ENCODE data around the gene RAB23. TPM values are rescaled to one million over a fixed set of nuclear protein-coding genes. Genes with fewer than 3 reads are reported as not detected.

RAB23 gene
- total RNA-seq, 1 donor from 2014 or later = 18.8 TPM

GRCh38 chr6:57216235-57217101 is 5.6 kb downstream of the RAB23 start:
- Histone ChIP-seq H3K27ac (ENCODE audit: low read depth, low read length) (no peak overlapping the region), H3K9me3 (ENCODE audit: control insufficient read depth in 3 of 3, low read length in 3 of 3) (no peaks in the 10 kb centered on the region), H3K27me3 (ENCODE audit: control insufficient read depth in 3 of 3, insufficient read depth in 3 of 3, low read length in 3 of 3) (no peaks in the 10 kb centered on the region), H3K9ac (ENCODE audit: low read depth in 1 of 3, low read length in 3 of 3) (no peak overlapping the region), H3K4me3 (ENCODE audit: low read length in 3 of 3) (no peak overlapping the region), H3K4me1 (ENCODE audit: control insufficient read depth in 3 of 3, insufficient read depth in 3 of 3, low read length in 3 of 3) (peaks cover 2 to 8% (median 5%) of the 10 kb centered on the region in 3 donors), H3K36me3 (ENCODE audit: control insufficient read depth in 3 of 3, insufficient read depth in 3 of 3, low read length in 3 of 3) (no peaks in the 10 kb centered on the region)

- Histone ChIP-seq H3K27me3 (ENCODE audit: control insufficient read depth in 3 of 3, insufficient read depth in 3 of 3, low read length in 3 of 3) (no peaks in the 10 kb centered on the region), H3K36me3 (ENCODE audit: control insufficient read depth in 3 of 3, insufficient read depth in 3 of 3, low read length in 3 of 3) (no peaks in the 10 kb centered on the region)
These were observed 6.8 kb downstream of the RAB23 start for GRCh38 chr6:57215260-57215659.

DNA sequence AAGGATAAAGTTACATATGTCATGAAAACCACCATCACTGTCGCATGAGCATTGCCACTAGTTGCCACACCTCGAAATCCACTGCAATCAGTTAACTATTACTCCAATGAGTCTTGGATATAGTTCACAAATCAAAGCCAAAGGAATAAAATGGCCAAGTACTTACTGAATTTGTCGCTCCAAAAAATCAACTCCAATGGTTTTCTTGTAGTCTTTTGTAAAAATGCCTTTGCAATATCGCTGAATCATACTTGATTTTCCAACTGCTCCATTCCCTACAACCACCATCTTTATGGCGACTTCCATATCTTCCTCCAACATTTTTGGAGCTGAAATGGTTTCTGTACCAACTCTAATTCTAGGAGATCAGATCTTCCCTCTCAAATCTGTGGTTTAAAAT is 12.0 kb downstream of the RAB23 start:
- Histone ChIP-seq H3K9me3 (ENCODE audit: control insufficient read depth in 3 of 3, low read length in 3 of 3) (no peaks in the 10 kb centered on the region), H3K9ac (ENCODE audit: low read depth in 1 of 3, low read length in 3 of 3) (no peak overlapping the region), H3K4me1 (ENCODE audit: control insufficient read depth in 3 of 3, insufficient read depth in 3 of 3, low read length in 3 of 3) (no peaks in the 10 kb centered on the region), H3K27ac (ENCODE audit: low read depth, low read length) (no peak overlapping the region), H3K36me3 (ENCODE audit: control insufficient read depth in 3 of 3, insufficient read depth in 3 of 3, low read length in 3 of 3) (no peaks in the 10 kb centered on the region), H3K4me3 (ENCODE audit: low read length in 3 of 3) (no peak overlapping the region), H3K27me3 (ENCODE audit: control insufficient read depth in 3 of 3, insufficient read depth in 3 of 3, low read length in 3 of 3) (no peaks in the 10 kb centered on the region)

More at GRCh38 chr6:57215260-57215659, 6.8 kb downstream of the RAB23 start:
- Histone ChIP-seq H3K9me3 (ENCODE audit: control insufficient read depth in 3 of 3, low read length in 3 of 3) (no peaks in the 10 kb centered on the region), H3K4me3 (ENCODE audit: low read length in 3 of 3) (no peak overlapping the region), H3K9ac (ENCODE audit: low read depth in 1 of 3, low read length in 3 of 3) (no peak overlapping the region), H3K4me1 (ENCODE audit: control insufficient read depth in 3 of 3, insufficient read depth in 3 of 3, low read length in 3 of 3) (peaks cover 0 to 3% (median 0%) of the 10 kb centered on the region in 3 donors), H3K27ac (ENCODE audit: low read depth, low read length) (no peak overlapping the region)

DNA sequence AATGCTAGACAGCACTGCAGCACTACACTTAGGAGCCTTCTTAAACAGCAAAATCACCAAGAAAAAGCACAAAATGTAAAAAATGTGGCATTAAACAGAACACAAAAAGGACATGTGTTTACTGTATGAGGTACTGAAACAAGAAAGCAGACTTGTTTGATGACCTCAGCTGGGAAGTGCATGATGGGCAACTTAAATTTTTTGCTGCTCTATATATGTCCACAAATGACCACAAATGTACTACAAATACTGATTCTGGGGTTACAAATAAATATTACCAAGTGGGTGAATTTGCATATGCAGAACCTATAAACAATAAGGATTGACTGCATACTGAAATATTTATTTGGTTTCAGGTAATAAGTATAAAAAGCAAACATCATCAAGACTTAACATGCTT is 13.1 kb downstream of the RAB23 start:
- Histone ChIP-seq H3K27ac (ENCODE audit: low read depth, low read length) (no peak overlapping the region), H3K9me3 (ENCODE audit: control insufficient read depth in 3 of 3, low read length in 3 of 3) (no peaks in the 10 kb centered on the region), H3K4me1 (ENCODE audit: control insufficient read depth in 3 of 3, insufficient read depth in 3 of 3, low read length in 3 of 3) (no peaks in the 10 kb centered on the region), H3K36me3 (ENCODE audit: control insufficient read depth in 3 of 3, insufficient read depth in 3 of 3, low read length in 3 of 3) (no peaks in the 10 kb centered on the region), H3K27me3 (ENCODE audit: control insufficient read depth in 3 of 3, insufficient read depth in 3 of 3, low read length in 3 of 3) (no peaks in the 10 kb centered on the region), H3K4me3 (ENCODE audit: low read length in 3 of 3) (no peak overlapping the region), H3K9ac (ENCODE audit: low read depth in 1 of 3, low read length in 3 of 3) (no peak overlapping the region)

- Histone ChIP-seq H3K36me3 (ENCODE audit: control insufficient read depth in 3 of 3, insufficient read depth in 3 of 3, low read length in 3 of 3) (no peaks in the 10 kb centered on the region), H3K27me3 (ENCODE audit: control insufficient read depth in 3 of 3, insufficient read depth in 3 of 3, low read length in 3 of 3) (no peaks in the 10 kb centered on the region), H3K9me3 (ENCODE audit: control insufficient read depth in 3 of 3, low read length in 3 of 3) (no peaks in the 10 kb centered on the region), H3K9ac (ENCODE audit: low read depth in 1 of 3, low read length in 3 of 3) (no peak overlapping the region), H3K4me3 (ENCODE audit: low read length in 3 of 3) (no peak overlapping the region), H3K4me1 (ENCODE audit: control insufficient read depth in 3 of 3, insufficient read depth in 3 of 3, low read length in 3 of 3) (no peaks in the 10 kb centered on the region), H3K27ac (ENCODE audit: low read depth, low read length) (no peak overlapping the region)
These were observed 14.2 kb downstream of the RAB23 start for GRCh38 chr6:57207872-57208271.

GRCh38 chr6:57207141-57207540 is 15.0 kb downstream of the RAB23 start:
- no peaks in the 10 kb centered on the region for H3K36me3 ChIP-seq (ENCODE audit: control insufficient read depth in 3 of 3, insufficient read depth in 3 of 3, low read length in 3 of 3)
- no peaks in the 10 kb centered on the region for H3K4me1 ChIP-seq (ENCODE audit: control insufficient read depth in 3 of 3, insufficient read depth in 3 of 3, low read length in 3 of 3)
- no peaks in the 10 kb centered on the region for H3K27me3 ChIP-seq (ENCODE audit: control insufficient read depth in 3 of 3, insufficient read depth in 3 of 3, low read length in 3 of 3)
- H3K9me3 ChIP-seq (ENCODE audit: control insufficient read depth in 3 of 3, low read length in 3 of 3) = no peaks in the 10 kb centered on the region
- H3K27ac ChIP-seq (ENCODE audit: low read depth, low read length) = no peak overlapping the region
- no peak overlapping the region for H3K9ac ChIP-seq (ENCODE audit: low read depth in 1 of 3, low read length in 3 of 3)
- no peak overlapping the region for H3K4me3 ChIP-seq (ENCODE audit: low read length in 3 of 3)

- H3K9ac ChIP-seq (ENCODE audit: low read depth in 1 of 3, low read length in 3 of 3) = no peak overlapping the region
- H3K4me1 ChIP-seq (ENCODE audit: control insufficient read depth in 3 of 3, insufficient read depth in 3 of 3, low read length in 3 of 3) = no peaks in the 10 kb centered on the region
- no peak overlapping the region for H3K4me3 ChIP-seq (ENCODE audit: low read length in 3 of 3)
- H3K36me3 ChIP-seq (ENCODE audit: control insufficient read depth in 3 of 3, insufficient read depth in 3 of 3, low read length in 3 of 3) = no peaks in the 10 kb centered on the region
- H3K9me3 ChIP-seq (ENCODE audit: control insufficient read depth in 3 of 3, low read length in 3 of 3) = no peaks in the 10 kb centered on the region
- no peaks in the 10 kb centered on the region for H3K27me3 ChIP-seq (ENCODE audit: control insufficient read depth in 3 of 3, insufficient read depth in 3 of 3, low read length in 3 of 3)
- H3K27ac ChIP-seq (ENCODE audit: low read depth, low read length) = no peak overlapping the region
These were observed 16.4 kb downstream of the RAB23 start for GRCh38 chr6:57205550-57206328.

- H3K36me3 ChIP-seq (ENCODE audit: control insufficient read depth in 3 of 3, insufficient read depth in 3 of 3, low read length in 3 of 3) = no peaks in the 10 kb centered on the region
- no peaks in the 10 kb centered on the region for H3K4me1 ChIP-seq (ENCODE audit: control insufficient read depth in 3 of 3, insufficient read depth in 3 of 3, low read length in 3 of 3)
- no peak overlapping the region for H3K4me3 ChIP-seq (ENCODE audit: low read length in 3 of 3)
- H3K9me3 ChIP-seq (ENCODE audit: control insufficient read depth in 3 of 3, low read length in 3 of 3) = no peaks in the 10 kb centered on the region
- no peaks in the 10 kb centered on the region for H3K27me3 ChIP-seq (ENCODE audit: control insufficient read depth in 3 of 3, insufficient read depth in 3 of 3, low read length in 3 of 3)
- H3K9ac ChIP-seq (ENCODE audit: low read depth in 1 of 3, low read length in 3 of 3) = no peak overlapping the region
- no peak overlapping the region for H3K27ac ChIP-seq (ENCODE audit: low read depth, low read length)
These were observed 20.4 kb downstream of the RAB23 start for GRCh38 chr6:57201718-57202117.

DNA sequence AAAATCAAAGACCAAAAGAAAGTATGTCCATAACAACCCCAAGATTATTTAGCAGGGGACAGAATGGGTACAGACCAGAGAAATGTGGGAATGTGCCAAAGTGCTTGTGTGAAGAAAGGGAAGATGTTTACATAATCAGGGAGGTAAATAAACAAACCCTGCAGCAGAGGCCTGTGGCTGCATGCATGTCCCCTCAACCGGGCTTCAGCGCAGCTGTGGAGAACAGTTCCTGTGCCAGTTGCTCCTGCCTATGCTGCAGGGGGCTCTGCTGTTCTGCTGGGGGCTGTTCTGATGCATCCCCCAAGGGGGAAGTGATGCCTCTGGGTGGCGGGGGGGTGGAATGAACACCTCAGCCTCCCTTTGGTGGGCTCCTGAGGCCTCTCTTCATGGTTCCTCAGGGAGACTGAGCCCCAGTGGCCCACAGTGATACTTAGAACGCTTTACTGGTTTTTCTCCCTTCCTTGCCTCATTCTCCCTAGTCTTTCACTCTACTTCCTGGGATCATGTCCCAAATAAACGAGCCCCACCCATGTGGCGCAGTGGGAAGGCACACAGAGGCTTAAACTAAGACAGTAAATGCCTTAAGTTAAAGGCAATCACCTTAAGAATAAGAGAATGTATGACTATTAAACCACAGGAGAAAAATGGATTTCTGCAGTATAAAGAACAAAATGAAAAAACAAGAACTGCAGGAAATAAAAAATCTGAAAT is 23.0 kb downstream of the RAB23 start:
- H3K9ac ChIP-seq (ENCODE audit: low read depth in 1 of 3, low read length in 3 of 3) = no peak overlapping the region
- H3K4me1 ChIP-seq (ENCODE audit: control insufficient read depth in 3 of 3, insufficient read depth in 3 of 3, low read length in 3 of 3) = no peaks in the 10 kb centered on the region
- no peak overlapping the region for H3K4me3 ChIP-seq (ENCODE audit: low read length in 3 of 3)
- no peaks in the 10 kb centered on the region for H3K27me3 ChIP-seq (ENCODE audit: control insufficient read depth in 3 of 3, insufficient read depth in 3 of 3, low read length in 3 of 3)
- no peak overlapping the region for H3K27ac ChIP-seq (ENCODE audit: low read depth, low read length)
- no peaks in the 10 kb centered on the region for H3K36me3 ChIP-seq (ENCODE audit: control insufficient read depth in 3 of 3, insufficient read depth in 3 of 3, low read length in 3 of 3)
- no peaks in the 10 kb centered on the region for H3K9me3 ChIP-seq (ENCODE audit: control insufficient read depth in 3 of 3, low read length in 3 of 3)
